Activated T-helper 17 cell treated with anti-CD3 and anti-CD28 coated beads, Interleukin-2, amount 50 U/mL, for 72 hours (primary cell): ENCODE results near the gene FAM107A. TPM values are rescaled to one million over a fixed set of nuclear protein-coding genes. Genes with fewer than 3 reads are reported as not detected.

ENCODE experiments used
- total RNA-seq, 2 donors: library from RNA; stranded (reverse); gene quantifications; one replicate each; pipeline ENCODE4 v1.2.3, GENCODE V29; 2022

The FAM107A gene
- total RNA-seq, 2 donors from 2014 or later, result not detected

Other genes starting within 250 kb of the FAM107A start
- gene PXK, start 244.5 kb downstream of the FAM107A start, total RNA-seq, result 10 to 100 TPM; 17.8 to 27.1 TPM
- 10 to 100 TPM; 37.1 to 66.6 TPM for gene PDHB, start 143.6 kb downstream of the FAM107A start, total RNA-seq
- 1 to 10 TPM; 4.9 to 5.2 TPM for gene KCTD6, start 85.3 kb downstream of the FAM107A start, total RNA-seq
- not detected for gene ACOX2, start 40.2 kb downstream of the FAM107A start, total RNA-seq
- not detected for gene FAM3D, start 89.4 kb upstream of the FAM107A start, total RNA-seq